Psoas muscle (tissue), 8 donors: Measurements from ENCODE around the gene CSTPP1. TPM values are rescaled to one million over a fixed set of nuclear protein-coding genes. Genes with fewer than 3 reads are reported as not detected.
"Not testable (repeated sequence)": the region's sequence is repeated elsewhere in the genome, so short reads cannot be mapped to it uniquely, and the experiment has no call there.

ENCODE experiments used
- ATAC-seq, 4 donors: fragments of 200-7000 bp; cut with Tn5 transposase; one replicate each; pipeline ENCODE4 v1.9.1; 2020; ENCODE audit warnings: moderate library complexity in 3 of 4, mild to moderate bottlenecking in 2 of 4
- DNase-seq, 2 donors: peaks; one replicate each; pipeline ENCODE4 v3.0.0-alpha.2; 2020
- H3K27ac ChIP-seq: fragments of 200-600 bp; one replicate; pipeline ENCODE4 v1.8.0; 2022
- H3K27me3 ChIP-seq, 3 donors: fragments of 200-600 bp in 1 of 3; one replicate each; pipeline versions ENCODE4 v1.6.1 to v1.8.0; 2013 to 2022; ENCODE audit warnings: low read length in 2 of 3, mild to moderate bottlenecking in 2 of 3, moderate library complexity in 1 of 3; ENCODE audit not compliant: insufficient read depth in 3 of 3
- H3K36me3 ChIP-seq, 2 donors: fragments of 200-600 bp in 1 of 2; one replicate each; pipeline versions ENCODE4 v1.6.1 to v1.8.0; 2013 to 2022; ENCODE audit warnings: low read depth in 1 of 2, mild to moderate bottlenecking in 1 of 2, moderate library complexity in 1 of 2; ENCODE audit not compliant: insufficient read depth in 1 of 2
- H3K4me1 ChIP-seq: fragments of 200-600 bp; one replicate; pipeline ENCODE4 v1.8.0; 2022
- H3K4me3 ChIP-seq: fragments of 200-600 bp; one replicate; pipeline ENCODE4 v1.8.0; 2022; ENCODE audit warnings: mild to moderate bottlenecking
- H3K9me3 ChIP-seq: fragments of 200-600 bp; one replicate; pipeline ENCODE4 v1.8.0; 2022
- WGBS, 3 donors: extraction: QIAGEN DNeasy Blood & Tissue Kit; methylation state at CpG; one replicate each; pipeline versions ENCODE4 v1.1.6 to v1.1.7; 2013; 5-methylcytosine and 5-hydroxymethylcytosine counted together
- intact Hi-C, 2 donors: fragments of 100-400 bp; cut with DNase I; formaldehyde crosslinking; loops; one replicate each; pipeline versions ENCODE4 v1.11.0 to v1.14.2; 2022
- polyA plus RNA-seq, 3 donors: library from polyadenylated mRNA; stranded (reverse); fragments of 200-250 nt; gene quantifications; one replicate each; pipeline ENCODE4 v1.2.3, GENCODE V29; 2013
- total RNA-seq, 4 donors: library from RNA; stranded (reverse); fragmentation: NEBNext Ultra II Directional in 2 of 4; extraction: Animal tissue kit (Norgen Biotek cat#: 25700) in 2 of 4; gene quantifications; one replicate each; pipeline versions ENCODE4 v1.2.1 to v1.2.4, GENCODE V29; 2021 to 2023
- TF ChIP-seq, protein P1 (sequence below): fragments of 200-600 bp; IDR thresholded peaks from one replicate; pipeline ENCODE4 v1.8.0; 2022; ENCODE audit warnings: antibody characterized with exemption
- donor health status: healthy with polysubstance abuse.
- donor health status: DM: no; HTN: no; CAD: no; lungs with moderate emphysema.
- donor health status: Bipolar disorder and iron deficiency.
- donor health status: healthy.
- donor health status: DM: yes; HTN: yes; CAD: no.
- donor health status: DM: no; HTN: no; CAD: no.
- donor health status: DM: no; HTN: no; CAD: no.
- donor health status: DM: yes; HTN: yes; CAD: no.

Gene CSTPP1
- total and polyA plus RNA-seq, 7 donors: 5.1 to 10.0 (median 6.9) TPM

DNA sequence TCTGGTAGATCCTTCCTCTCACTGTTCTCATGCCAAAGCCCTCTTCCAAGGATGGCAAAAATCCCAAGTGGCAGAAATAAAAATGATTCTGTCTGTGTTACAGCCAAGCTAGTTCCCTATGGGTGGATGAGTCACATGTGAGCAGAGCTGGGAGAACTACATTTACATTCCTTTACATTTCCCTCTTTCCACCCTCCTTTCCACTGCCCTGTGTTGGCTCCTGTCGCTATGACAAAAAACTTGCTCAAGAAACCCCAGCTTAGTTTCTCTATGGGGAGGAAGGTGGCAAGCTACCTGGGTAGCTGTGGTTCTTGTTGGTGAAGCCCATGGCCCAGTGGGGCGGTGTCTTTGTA is 268.1 kb downstream of the CSTPP1 start:
- TF ChIP-seq, protein P1, sequence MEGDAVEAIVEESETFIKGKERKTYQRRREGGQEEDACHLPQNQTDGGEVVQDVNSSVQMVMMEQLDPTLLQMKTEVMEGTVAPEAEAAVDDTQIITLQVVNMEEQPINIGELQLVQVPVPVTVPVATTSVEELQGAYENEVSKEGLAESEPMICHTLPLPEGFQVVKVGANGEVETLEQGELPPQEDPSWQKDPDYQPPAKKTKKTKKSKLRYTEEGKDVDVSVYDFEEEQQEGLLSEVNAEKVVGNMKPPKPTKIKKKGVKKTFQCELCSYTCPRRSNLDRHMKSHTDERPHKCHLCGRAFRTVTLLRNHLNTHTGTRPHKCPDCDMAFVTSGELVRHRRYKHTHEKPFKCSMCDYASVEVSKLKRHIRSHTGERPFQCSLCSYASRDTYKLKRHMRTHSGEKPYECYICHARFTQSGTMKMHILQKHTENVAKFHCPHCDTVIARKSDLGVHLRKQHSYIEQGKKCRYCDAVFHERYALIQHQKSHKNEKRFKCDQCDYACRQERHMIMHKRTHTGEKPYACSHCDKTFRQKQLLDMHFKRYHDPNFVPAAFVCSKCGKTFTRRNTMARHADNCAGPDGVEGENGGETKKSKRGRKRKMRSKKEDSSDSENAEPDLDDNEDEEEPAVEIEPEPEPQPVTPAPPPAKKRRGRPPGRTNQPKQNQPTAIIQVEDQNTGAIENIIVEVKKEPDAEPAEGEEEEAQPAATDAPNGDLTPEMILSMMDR: no peak
- ATAC-seq (no peak), DNase-seq (no peak)
- H3K4me3 ChIP-seq: no peak overlapping the region
- no peaks in the 10 kb centered on the region for H3K27me3 ChIP-seq
- H3K36me3 ChIP-seq: no peaks in the 10 kb centered on the region
- H3K27ac ChIP-seq: no peak overlapping the region
- no peaks in the 10 kb centered on the region for H3K4me1 ChIP-seq
- H3K9me3 ChIP-seq: no peaks in the 10 kb centered on the region
- intact Hi-C loops: no loop called here
- 61 to 77% (median 76%) methylated on average over 2 of the region's 2 CpGs for WGBS, 3 donors

DNA sequence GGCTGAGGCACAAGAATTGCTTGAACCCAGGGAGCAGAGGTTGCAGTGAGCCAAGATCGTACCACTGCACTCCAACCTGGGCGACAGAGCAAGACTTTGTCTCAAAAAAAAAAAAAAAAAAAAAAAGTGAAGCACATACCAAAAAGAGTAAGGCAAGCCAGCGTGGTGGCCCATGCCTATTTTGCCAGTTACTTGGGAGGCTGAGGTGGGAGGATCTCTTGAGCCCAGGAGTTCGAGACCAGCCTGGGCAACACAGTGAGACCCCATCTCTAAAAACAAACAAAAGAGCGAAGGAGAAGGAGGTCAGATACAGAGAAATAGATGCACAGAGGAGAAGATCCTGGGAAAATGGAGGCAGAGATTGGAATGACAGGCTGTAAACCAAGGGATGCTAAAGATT is 270.0 kb downstream of the CSTPP1 start:
- intact Hi-C loops: not testable (repeated sequence)
- 91 to 95% (median 92%) methylated on average over 5 of the region's 5 CpGs for WGBS, 3 donors

DNA sequence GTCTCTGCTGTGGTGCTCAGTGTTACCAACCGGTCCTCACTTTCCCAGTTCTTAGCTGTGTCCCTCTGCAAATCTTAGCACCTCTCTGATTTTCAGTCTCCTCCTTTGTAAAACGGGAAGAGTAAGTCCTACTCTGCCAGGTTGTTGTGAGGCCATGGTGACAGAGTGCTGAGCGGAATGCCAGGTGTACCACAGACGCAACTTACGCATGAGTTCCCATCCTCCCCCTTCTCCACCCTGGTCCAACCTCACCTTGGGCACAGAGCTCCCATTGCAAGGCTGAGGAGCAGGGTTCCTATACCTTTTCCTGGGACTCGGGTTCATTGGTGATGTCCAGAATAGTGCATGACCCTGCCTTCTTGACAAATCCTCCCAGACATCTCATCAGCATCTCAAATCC is 270.9 kb downstream of the CSTPP1 start:
- intact Hi-C loops: no loop called here
- 80 to 86% (median 83%) methylated on average over 6 of the region's 6 CpGs for WGBS, 3 donors
- TF ChIP-seq, protein P1: no peak
- Histone ChIP-seq H3K27me3 (no peaks in the 10 kb centered on the region), H3K4me3 (no peak overlapping the region), H3K9me3 (no peaks in the 10 kb centered on the region), H3K36me3 (no peaks in the 10 kb centered on the region), H3K27ac (no peak overlapping the region), H3K4me1 (no peaks in the 10 kb centered on the region)
- DNase-seq: no peak
- ATAC-seq: no peak

More for the DNA sequence above, 270.0 kb downstream of the CSTPP1 start:
- H3K4me1 ChIP-seq, H3K27ac ChIP-seq, H3K4me3 ChIP-seq, ATAC-seq, H3K9me3 ChIP-seq, H3K27me3 ChIP-seq, DNase-seq, H3K36me3 ChIP-seq: not testable (repeated sequence)

DNA sequence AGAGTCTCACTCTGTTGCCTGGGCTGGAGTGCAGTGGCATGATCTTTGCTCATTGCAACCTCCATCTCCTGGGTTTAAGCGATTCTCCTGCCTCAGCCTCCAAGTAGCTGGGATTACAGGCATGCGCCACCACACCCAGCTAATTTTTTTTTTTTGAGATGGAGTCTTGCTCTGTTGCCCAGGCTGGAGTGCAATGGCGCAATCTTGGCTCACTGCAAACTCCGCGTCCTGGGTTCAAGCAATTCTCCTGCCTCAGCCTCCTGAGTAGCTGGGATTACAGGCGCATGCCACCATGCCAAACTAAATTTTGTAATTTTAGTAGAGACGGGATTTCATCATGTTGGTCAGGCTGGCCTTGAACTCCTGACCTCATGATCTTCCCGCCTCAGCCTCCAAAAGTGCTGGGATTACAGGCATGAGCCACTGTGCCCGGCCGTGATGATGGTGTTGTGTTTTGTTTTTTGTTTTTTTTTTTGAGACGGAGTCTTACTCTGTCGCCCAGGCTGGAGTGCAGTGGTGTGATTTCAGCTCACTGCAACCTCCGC is 271.5 kb downstream of the CSTPP1 start:
- H3K4me3 ChIP-seq, H3K9me3 ChIP-seq, H3K27ac ChIP-seq, intact Hi-C loops, H3K27me3 ChIP-seq, ATAC-seq, H3K4me1 ChIP-seq, H3K36me3 ChIP-seq, DNase-seq: not testable (repeated sequence)
- WGBS, 3 donors: 91 to 92% (median 92%) methylated on average over 13 of the region's 13 CpGs

DNA sequence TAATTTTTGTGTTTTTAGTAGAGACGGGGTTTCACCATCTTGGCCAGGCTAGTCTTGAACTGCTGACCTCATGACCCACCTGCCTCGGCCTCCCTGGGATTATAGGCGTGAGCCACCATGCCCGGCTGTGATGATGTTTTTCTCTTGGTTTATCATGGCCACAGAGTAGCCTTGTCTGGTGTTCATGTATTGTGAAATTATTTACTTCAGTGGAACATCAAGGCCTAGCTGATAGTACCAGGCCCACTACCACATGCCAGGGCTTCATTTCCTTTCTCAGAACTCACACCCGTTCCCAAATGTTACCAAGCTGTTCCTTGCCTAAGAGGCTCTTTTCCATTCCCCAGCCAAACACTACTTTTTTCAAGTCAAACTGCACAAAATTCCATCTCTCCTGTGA is 272.1 kb downstream of the CSTPP1 start:
- Histone ChIP-seq H3K9me3 (no peaks in the 10 kb centered on the region), H3K27me3 (no peaks in the 10 kb centered on the region), H3K4me1 (peaks cover 3% of the 10 kb centered on the region), H3K36me3 (no peaks in the 10 kb centered on the region), H3K27ac (no peak overlapping the region), H3K4me3 (no peak overlapping the region)
- TF ChIP-seq, protein P1: no peak
- 74 to 79% (median 75%) methylated on average over 5 of the region's 5 CpGs for WGBS, 3 donors
- DNase-seq (no peak), ATAC-seq (no peak)
- intact Hi-C loops: no loop called here

Other genes starting within 250 kb of the CSTPP1 start
- gene ARHGAP1, start 236.1 kb upstream of the CSTPP1 start, total RNA-seq: 10 to 100 TPM; 24.9 to 36.1 (median 31.4) TPM
- 10 to 100 TPM; 12.5 to 27.7 (median 20.4) TPM for gene ARHGAP1, start 236.1 kb upstream of the CSTPP1 start, polyA plus RNA-seq
- 10 to 100 TPM in 2 of 4 donors, 1 to 10 TPM in 2; 5.0 to 15.0 (median 9.8) TPM for gene ZNF408, start 235.7 kb upstream of the CSTPP1 start, total RNA-seq
- gene ZNF408, start 235.7 kb upstream of the CSTPP1 start, polyA plus RNA-seq: 10 to 100 TPM in 1 of 3 donors, 1 to 10 TPM in 2; 9.6 to 12.7 (median 9.9) TPM
- under 1 TPM in 2 of 4 donors, not detected in 2; 0.16 to 0.26 TPM for gene F2, start 217.5 kb upstream of the CSTPP1 start, total RNA-seq
- gene F2, start 217.5 kb upstream of the CSTPP1 start, polyA plus RNA-seq: under 1 TPM in 2 of 3 donors, not detected in 1; 0.04 to 0.56 TPM
- gene CKAP5, start 90.5 kb upstream of the CSTPP1 start, total RNA-seq: 100 to 1,000 TPM in 3 of 4 donors, 10 to 100 TPM in 1; 86.4 to 160 (median 119) TPM
- 10 to 100 TPM; 21.0 to 43.5 (median 23.0) TPM for gene CKAP5, start 90.5 kb upstream of the CSTPP1 start, polyA plus RNA-seq
- 10 to 100 TPM; 14.5 to 32.3 (median 24.7) TPM for gene LRP4, start 18.2 kb upstream of the CSTPP1 start, total RNA-seq
- gene LRP4, start 18.2 kb upstream of the CSTPP1 start, polyA plus RNA-seq: 1 to 10 TPM; 5.4 to 8.0 (median 5.6) TPM
- gene ARFGAP2, start 240.1 kb downstream of the CSTPP1 start, total RNA-seq: 100 to 1,000 TPM in 1 of 4 donors, 10 to 100 TPM in 3; 80.2 to 138 (median 86.5) TPM
- gene ARFGAP2, start 240.1 kb downstream of the CSTPP1 start, polyA plus RNA-seq: 10 to 100 TPM; 58.7 to 84.3 (median 60.8) TPM
- gene PACSIN3, start 249.7 kb downstream of the CSTPP1 start, total RNA-seq: 100 to 1,000 TPM; 210 to 430 (median 348) TPM
- 100 to 1,000 TPM in 2 of 3 donors, 10 to 100 TPM in 1; 90.4 to 303 (median 167) TPM for gene PACSIN3, start 249.7 kb downstream of the CSTPP1 start, polyA plus RNA-seq